ENCODE results near the gene SNX10. TPM values are rescaled to one million over a fixed set of nuclear protein-coding genes. Genes with fewer than 3 reads are reported as not detected.

Gene SNX10
- polyA plus RNA-seq, 1 experiment: not detected

GRCh38 chr7:26397332-26397731 is 105.7 kb downstream of the SNX10 start:
- Histone ChIP-seq H3K4me3 (ENCODE audit: low read depth, low read length) (no peak overlapping the region), H3K27ac (ENCODE audit: low read depth, low read length) (no peak overlapping the region), H3K27me3 (ENCODE audit: control insufficient read depth, insufficient read depth, low read length) (peaks cover 11% of the 10 kb centered on the region), H3K9me3 (ENCODE audit: control insufficient read depth, insufficient read depth, low read length) (no peaks in the 10 kb centered on the region)
- CTCF ChIA-PET: interaction anchor here (0.7 to 4.4 kb wide), 5 partner anchors 28 to 542 kb away, joined by 3 to 24 read pairs (median 5); no protein-coding TSS in a partner anchor
- DNase-seq (ENCODE audit: low read depth, low spot score): no peak
- POLR2A ChIA-PET: no interaction called here
- TF ChIP-seq CTCF (IDR thresholded peaks at IDR 0.05; ENCODE audit: low read depth, low read length): no peak

GRCh38 chr7:26397796-26398426 is 106.2 kb downstream of the SNX10 start:
- ChIA-PET CTCF (interaction anchor here (0.6 to 4.4 kb wide), 4 partner anchors 28 to 1001 kb away, joined by 3 to 24 read pairs (median 8); no protein-coding TSS in a partner anchor), POLR2A (no interaction called here)
- Histone ChIP-seq H3K27ac (ENCODE audit: low read depth, low read length) (no peak overlapping the region), H3K27me3 (ENCODE audit: control insufficient read depth, insufficient read depth, low read length) (peaks cover 11% of the 10 kb centered on the region), H3K4me3 (ENCODE audit: low read depth, low read length) (peak overlapping the region; percentile 37), H3K9me3 (ENCODE audit: control insufficient read depth, insufficient read depth, low read length) (no peaks in the 10 kb centered on the region)
- no peak for TF ChIP-seq CTCF (IDR thresholded peaks at IDR 0.05; ENCODE audit: low read depth, low read length)
- no peak for DNase-seq (ENCODE audit: low read depth, low spot score)

GRCh38 chr7:26398427-26398755 is 106.7 kb downstream of the SNX10 start:
- no peaks in the 10 kb centered on the region for H3K9me3 ChIP-seq (ENCODE audit: control insufficient read depth, insufficient read depth, low read length)
- peaks cover 11% of the 10 kb centered on the region for H3K27me3 ChIP-seq (ENCODE audit: control insufficient read depth, insufficient read depth, low read length)
- TF ChIP-seq CTCF (IDR thresholded peaks at IDR 0.05; ENCODE audit: low read depth, low read length): no peak
- no peak for DNase-seq (ENCODE audit: low read depth, low spot score)
- CTCF ChIA-PET: interaction anchor here (0.6 to 4.4 kb wide), 4 partner anchors 29 to 1001 kb away, joined by 3 to 24 read pairs (median 8); no protein-coding TSS in a partner anchor
- H3K4me3 ChIP-seq (ENCODE audit: low read depth, low read length): peak overlapping the region; percentile 58
- POLR2A ChIA-PET: no interaction called here
- no peak overlapping the region for H3K27ac ChIP-seq (ENCODE audit: low read depth, low read length)

GRCh38 chr7:26398756-26399509 is 107.3 kb downstream of the SNX10 start:
- ChIA-PET CTCF (interaction anchor here (4.4 kb wide), 1 partner anchor 29 kb away, joined by 24 read pairs; no protein-coding TSS in a partner anchor), POLR2A (no interaction called here)
- Histone ChIP-seq H3K27ac (ENCODE audit: low read depth, low read length) (no peak overlapping the region), H3K9me3 (ENCODE audit: control insufficient read depth, insufficient read depth, low read length) (no peaks in the 10 kb centered on the region), H3K4me3 (ENCODE audit: low read depth, low read length) (peak overlapping the region; percentile 58), H3K27me3 (ENCODE audit: control insufficient read depth, insufficient read depth, low read length) (peaks cover 11% of the 10 kb centered on the region)
- no peak for TF ChIP-seq CTCF (IDR thresholded peaks at IDR 0.05; ENCODE audit: low read depth, low read length)
- DNase-seq (ENCODE audit: low read depth, low spot score): no peak

- H3K4me3 ChIP-seq (ENCODE audit: low read depth, low read length): no peak overlapping the region
- H3K27me3 ChIP-seq (ENCODE audit: control insufficient read depth, insufficient read depth, low read length): peaks cover 11% of the 10 kb centered on the region
- POLR2A ChIA-PET: no interaction called here
- CTCF ChIA-PET: no interaction called here
- no peak for TF ChIP-seq CTCF (IDR thresholded peaks at IDR 0.05; ENCODE audit: low read depth, low read length)
- no peaks in the 10 kb centered on the region for H3K9me3 ChIP-seq (ENCODE audit: control insufficient read depth, insufficient read depth, low read length)
- H3K27ac ChIP-seq (ENCODE audit: low read depth, low read length): no peak overlapping the region
- DNase-seq (ENCODE audit: low read depth, low spot score): no peak
Observed at GRCh38 chr7:26399736-26400135, 108.1 kb downstream of the SNX10 start.
